Ovary (tissue), 9 donors: ENCODE data around the gene MITF. TPM values are rescaled to one million over a fixed set of nuclear protein-coding genes. Genes with fewer than 3 reads are reported as not detected.

Experiments
- DNase-seq, 5 donors: peaks; one replicate each; pipeline ENCODE4 v3.0.0-alpha.2; 2019 to 2020
- H3K27ac ChIP-seq, 2 donors: fragments of 200-600 bp; one replicate each; pipeline versions ENCODE4 v1.5.1 to v1.8.0; 2019 to 2022
- H3K27me3 ChIP-seq: fragments of 200-600 bp; one replicate; pipeline ENCODE4 v1.8.0; 2022
- H3K36me3 ChIP-seq: fragments of 200-600 bp; sonication (generic); one replicate; pipeline ENCODE4 v1.5.1; 2019
- H3K4me1 ChIP-seq: one replicate; pipeline ENCODE4 v1.8.1; 2013; ENCODE audit warnings: mild to moderate bottlenecking, moderate library complexity; ENCODE audit not compliant: insufficient read depth
- H3K4me3 ChIP-seq: fragments of 200-600 bp; sonication (generic); one replicate; pipeline ENCODE4 v1.5.1; 2017
- H3K9me3 ChIP-seq, 2 donors: fragments of 200-600 bp in 1 of 2; sonication (generic) in 1 of 2; one replicate each; pipeline versions ENCODE4 v1.5.1 to v1.8.1; 2013 to 2019; ENCODE audit warnings: mild to moderate bottlenecking in 1 of 2, moderate library complexity in 1 of 2
- EP300 ChIP-seq: sonication (generic); formaldehyde crosslinking; IDR thresholded peaks from one replicate; pipeline ENCODE4 v1.6.1; 2017; ENCODE audit warnings: antibody characterized with exemption
- POLR2A ChIP-seq: fragments of 450-650 bp; IDR thresholded peaks from one replicate; pipeline ENCODE4 v1.6.1; 2017; ENCODE audit warnings: antibody characterized with exemption, mild to moderate bottlenecking, moderate library complexity
- WGBS, 3 donors: extraction: QIAGEN DNeasy Blood & Tissue Kit in 1 of 3; methylation state at CpG; one replicate each; pipeline versions ENCODE4 v1.1.5 to v1.1.7; 2013 to 2017; 5-methylcytosine and 5-hydroxymethylcytosine counted together
- intact Hi-C, 4 donors: fragments of 100-400 bp; cut with DNase I; formaldehyde crosslinking; loops; one replicate each; pipeline versions ENCODE4 v1.11.0 to v1.15.1; 2022 to 2023
- polyA plus RNA-seq, 2 donors: library from polyadenylated mRNA; stranded (reverse); fragments of 200-250 nt in 1 of 2; fragments of 350-450 nt in 1 of 2; fragmentation: Illumina TruSeq in 1 of 2; extraction: RNeasy Lipid Tissue Mini Kit (QIAGEN cat#74804) in 1 of 2; gene quantifications; one replicate each; pipeline ENCODE4 v1.2.3, GENCODE V29; 2013 to 2014
- total RNA-seq, 7 donors: library from RNA; depleted of rRNA in 2 of 7; stranded (reverse); fragments of >200 nt in 2 of 7; fragmentation: NEBNext Ultra II Directional in 3 of 7; extraction: Animal tissue kit (Norgen Biotek cat#: 25700) in 3 of 7; gene quantifications; one replicate each; pipeline versions ENCODE4 v1.1.0 to v1.2.4, GENCODE V29; 2016 to 2023
- TF ChIP-seq, protein P1 (sequence below), 3 donors: fragments of 450-650 bp in 2 of 3; fragments of 200-600 bp in 1 of 3; IDR thresholded peaks; one replicate each; pipeline versions ENCODE4 v1.5.1 to v1.8.0; 2016 to 2022; ENCODE audit warnings: antibody characterized with exemption in 3 of 3, mild to moderate bottlenecking in 1 of 3
- donor health status: DM: no; HTN: no; CAD: no; lungs with moderate emphysema.
- donor health status: DM: no; HTN: no; CAD: no.
- donor health status: Bipolar disorder and iron deficiency.
- donor health status: DM: yes; HTN: yes; CAD: no.
- donor health status: DM: no; HTN: no; CAD: no.
- donor health status: DM: yes; HTN: yes; CAD: no.

Gene MITF
- total and polyA plus RNA-seq, 9 donors, result 13.6 to 38.0 (median 24.9) TPM

- Histone ChIP-seq H3K4me3 (no peak overlapping the region), H3K36me3 (no peaks in the 10 kb centered on the region), H3K27me3 (no peaks in the 10 kb centered on the region), H3K27ac (no peak overlapping the region), H3K9me3 (no peaks in the 10 kb centered on the region), H3K4me1 (no peaks in the 10 kb centered on the region)
- WGBS, 3 donors, result 86 to 100% (median 98%) methylated on average over 1 of the region's 1 CpG
- DNase-seq, result no peak
- TF ChIP-seq, protein P1, sequence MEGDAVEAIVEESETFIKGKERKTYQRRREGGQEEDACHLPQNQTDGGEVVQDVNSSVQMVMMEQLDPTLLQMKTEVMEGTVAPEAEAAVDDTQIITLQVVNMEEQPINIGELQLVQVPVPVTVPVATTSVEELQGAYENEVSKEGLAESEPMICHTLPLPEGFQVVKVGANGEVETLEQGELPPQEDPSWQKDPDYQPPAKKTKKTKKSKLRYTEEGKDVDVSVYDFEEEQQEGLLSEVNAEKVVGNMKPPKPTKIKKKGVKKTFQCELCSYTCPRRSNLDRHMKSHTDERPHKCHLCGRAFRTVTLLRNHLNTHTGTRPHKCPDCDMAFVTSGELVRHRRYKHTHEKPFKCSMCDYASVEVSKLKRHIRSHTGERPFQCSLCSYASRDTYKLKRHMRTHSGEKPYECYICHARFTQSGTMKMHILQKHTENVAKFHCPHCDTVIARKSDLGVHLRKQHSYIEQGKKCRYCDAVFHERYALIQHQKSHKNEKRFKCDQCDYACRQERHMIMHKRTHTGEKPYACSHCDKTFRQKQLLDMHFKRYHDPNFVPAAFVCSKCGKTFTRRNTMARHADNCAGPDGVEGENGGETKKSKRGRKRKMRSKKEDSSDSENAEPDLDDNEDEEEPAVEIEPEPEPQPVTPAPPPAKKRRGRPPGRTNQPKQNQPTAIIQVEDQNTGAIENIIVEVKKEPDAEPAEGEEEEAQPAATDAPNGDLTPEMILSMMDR (IDR thresholded peaks at IDR 0.05), result no peak
- intact Hi-C loops, result loop anchor here in 1 of 4 donors (10.0 kb wide), 1 partner anchor 246 kb away; no protein-coding TSS in a partner anchor
These were observed 40.1 kb upstream of the MITF start for GRCh38 chr3:69699183-69699582.

GRCh38 chr3:69700949-69701348 is 38.3 kb upstream of the MITF start:
- H3K36me3 ChIP-seq, result no peaks in the 10 kb centered on the region
- intact Hi-C loops, result no loop called here
- H3K4me1 ChIP-seq, result no peaks in the 10 kb centered on the region
- WGBS, 3 donors, result 95 to 98% (median 96%) methylated on average over 1 of the region's 1 CpG
- H3K27ac ChIP-seq, result no peak overlapping the region
- no peaks in the 10 kb centered on the region for H3K27me3 ChIP-seq
- no peak overlapping the region for H3K4me3 ChIP-seq
- no peak for DNase-seq
- H3K9me3 ChIP-seq, result no peaks in the 10 kb centered on the region
- TF ChIP-seq, protein P1 (IDR thresholded peaks at IDR 0.05), result no peak
- TF ChIP-seq POLR2A (no peak), EP300 (no peak)

DNA sequence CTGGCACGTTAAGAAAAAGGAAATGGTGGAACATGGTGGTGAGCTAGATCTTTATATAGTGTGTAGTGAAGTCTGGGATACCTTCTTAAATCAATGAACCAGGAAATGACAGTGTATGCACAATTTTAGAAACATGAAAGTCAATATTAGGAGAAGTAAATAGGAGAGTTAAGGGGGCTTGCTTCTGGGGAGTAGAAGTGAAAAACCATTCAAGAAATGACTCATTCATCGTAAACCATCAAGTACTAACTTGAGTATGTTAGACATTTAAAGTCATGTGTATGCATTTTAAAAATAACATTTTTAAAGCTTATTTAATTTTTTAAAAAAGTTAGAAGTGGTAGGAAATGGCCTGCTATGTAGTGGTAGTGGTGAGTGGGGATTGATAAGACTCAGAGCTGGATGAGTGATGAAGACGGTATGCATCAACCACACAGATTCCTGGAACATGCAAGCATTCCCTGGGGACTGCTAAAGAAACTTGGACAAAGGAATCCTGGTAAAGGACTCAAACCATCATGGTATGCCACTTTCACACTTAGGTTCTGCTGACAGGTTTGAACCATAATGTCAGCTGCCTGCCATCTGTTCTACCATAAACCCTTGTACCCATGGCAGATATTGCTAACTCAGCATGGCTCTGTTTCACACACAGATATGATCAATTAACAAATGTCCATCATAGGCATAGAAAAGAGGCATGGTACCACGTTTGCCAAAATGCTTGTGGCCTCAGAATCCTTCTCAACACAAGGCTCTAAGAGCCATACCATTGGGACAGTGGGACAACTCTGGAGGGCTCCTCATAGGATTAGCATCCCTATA is 28.9 kb upstream of the MITF start:
- intact Hi-C loops, result no loop called here
- 75 to 81% (median 76%) methylated on average over 4 of the region's 4 CpGs for WGBS, 3 donors
- no peaks in the 10 kb centered on the region for H3K36me3 ChIP-seq
- H3K9me3 ChIP-seq, result no peaks in the 10 kb centered on the region
- no peak overlapping the region for H3K4me3 ChIP-seq
- no peak for TF ChIP-seq EP300
- no peak for TF ChIP-seq POLR2A
- TF ChIP-seq, protein P1 (IDR thresholded peaks at IDR 0.05), result no peak
- H3K27ac ChIP-seq, result no peak overlapping the region
- H3K4me1 ChIP-seq, result no peaks in the 10 kb centered on the region
- DNase-seq, result no peak
- H3K27me3 ChIP-seq, result no peaks in the 10 kb centered on the region

GRCh38 chr3:69712269-69712668 is 27.0 kb upstream of the MITF start:
- intact Hi-C loops, result no loop called here
- H3K27me3 ChIP-seq, result no peaks in the 10 kb centered on the region
- H3K4me3 ChIP-seq, result no peak overlapping the region
- no peaks in the 10 kb centered on the region for H3K4me1 ChIP-seq
- no peaks in the 10 kb centered on the region for H3K36me3 ChIP-seq
- no peaks in the 10 kb centered on the region for H3K9me3 ChIP-seq
- TF ChIP-seq, protein P1 (IDR thresholded peaks at IDR 0.05), result no peak
- 54 to 88% (median 80%) methylated on average over 5 of the region's 5 CpGs for WGBS, 3 donors
- DNase-seq, result no peak
- no peak overlapping the region for H3K27ac ChIP-seq
